Peyer's patch (tissue), 4 donors: Measurements from ENCODE around the gene CALN1. TPM values are rescaled to one million over a fixed set of nuclear protein-coding genes. Genes with fewer than 3 reads are reported as not detected.

Source experiments
- DNase-seq, 3 donors: peaks; one replicate each; pipeline ENCODE4 v3.0.0-alpha.2; 2017 to 2019
- H3K27ac ChIP-seq, 4 donors: fragments of 200-600 bp; sonication (generic); one replicate each; pipeline ENCODE4 v1.5.1; 2016 to 2019
- H3K27me3 ChIP-seq, 2 donors: fragments of 200-600 bp; sonication (generic); one replicate each; pipeline ENCODE4 v1.5.1; 2019
- H3K36me3 ChIP-seq, 3 donors: fragments of 200-600 bp; sonication (generic); one replicate each; pipeline ENCODE4 v1.5.1; 2016 to 2019
- H3K4me1 ChIP-seq, 4 donors: fragments of 200-600 bp; sonication (generic); one replicate each; pipeline ENCODE4 v1.5.1; 2016 to 2019
- H3K4me3 ChIP-seq, 4 donors: fragments of 200-600 bp; sonication (generic); 1 replicate in 3 of 4; 2 replicates in 1 of 4; pipeline ENCODE4 v1.5.1; 2016 to 2019; ENCODE audit warnings: mild to moderate bottlenecking in 1 of 4
- H3K9me3 ChIP-seq, 4 donors: fragments of 200-600 bp; sonication (generic); one replicate each; pipeline ENCODE4 v1.5.1; 2016 to 2019; ENCODE audit warnings: mild to moderate bottlenecking in 1 of 4
- CTCF ChIP-seq, 6 experiments: fragments of 450-650 bp in 4 of 6; fragments of 200-600 bp in 2 of 6; sonication (generic) in 1 of 6; IDR thresholded peaks; one replicate each; pipeline ENCODE4 v1.5.1; 2017 to 2019; ENCODE audit warnings: antibody characterized with exemption in 6 of 6, mild to moderate bottlenecking in 3 of 6, moderate library complexity in 1 of 6
- POLR2A ChIP-seq, 2 donors: fragments of 450-650 bp; IDR thresholded peaks; one replicate each; pipeline ENCODE4 v1.5.1; 2017; ENCODE audit warnings: antibody characterized with exemption in 2 of 2, mild to moderate bottlenecking in 2 of 2, moderate library complexity in 2 of 2
- total RNA-seq, 4 donors: library from RNA; depleted of rRNA; stranded (reverse); fragments of >200 nt; gene quantifications; one replicate each; pipeline ENCODE4 v1.1.0, GENCODE V29; 2016

CALN1 gene
- total RNA-seq, 4 donors from 2014 or later, result 0.13 TPM; not detected in 3

GRCh38 chr7:71783779-71784178, 628.4 kb downstream of the CALN1 start:
- peaks cover 0 to 9% (median 2%) of the 10 kb centered on the region in 4 donors for H3K9me3 ChIP-seq
- DNase-seq, result no peak
- no peak overlapping the region for H3K4me3 ChIP-seq
- TF ChIP-seq POLR2A (IDR thresholded peaks at IDR 0.05) (no peak), CTCF (IDR thresholded peaks at IDR 0.05) (no peak)
- H3K4me1 ChIP-seq, result no peaks in the 10 kb centered on the region
- H3K36me3 ChIP-seq, result no peaks in the 10 kb centered on the region
- H3K27me3 ChIP-seq, result no peaks in the 10 kb centered on the region
- H3K27ac ChIP-seq, result no peak overlapping the region

GRCh38 chr7:71782051-71782450, 630.1 kb downstream of the CALN1 start:
- no peaks in the 10 kb centered on the region for H3K9me3 ChIP-seq
- H3K4me3 ChIP-seq, result no peak overlapping the region
- H3K4me1 ChIP-seq, result no peaks in the 10 kb centered on the region
- H3K27ac ChIP-seq, result no peak overlapping the region
- H3K36me3 ChIP-seq, result no peaks in the 10 kb centered on the region
- no peak for DNase-seq
- TF ChIP-seq POLR2A (IDR thresholded peaks at IDR 0.05) (no peak), CTCF (IDR thresholded peaks at IDR 0.05) (no peak)
- no peaks in the 10 kb centered on the region for H3K27me3 ChIP-seq

DNA sequence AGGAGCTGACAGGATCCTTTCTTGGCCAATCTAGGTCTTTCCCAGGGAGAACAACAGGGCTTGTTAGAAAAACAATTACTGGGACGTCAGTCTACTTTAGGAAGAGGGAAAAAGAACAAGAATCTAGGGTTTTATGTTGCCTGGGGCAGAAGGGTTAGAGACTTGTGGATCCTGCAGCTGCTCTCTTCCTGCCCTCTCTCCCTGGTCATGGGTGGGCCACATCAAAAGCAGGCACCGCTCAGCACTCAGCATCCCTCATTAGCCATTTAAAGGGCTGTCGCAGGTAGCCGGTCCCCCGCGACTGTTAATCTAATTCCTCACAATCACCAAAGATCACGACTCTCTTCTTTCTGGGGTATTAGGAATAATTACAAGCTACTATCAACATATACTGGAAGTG, 631.9 kb downstream of the CALN1 start:
- Histone ChIP-seq H3K4me3 (no peak overlapping the region), H3K27ac (no peak overlapping the region), H3K9me3 (no peaks in the 10 kb centered on the region), H3K36me3 (no peaks in the 10 kb centered on the region), H3K4me1 (no peaks in the 10 kb centered on the region), H3K27me3 (no peaks in the 10 kb centered on the region)
- DNase-seq, result no peak
- TF ChIP-seq POLR2A (IDR thresholded peaks at IDR 0.05) (no peak), CTCF (IDR thresholded peaks at IDR 0.05) (no peak)

DNA sequence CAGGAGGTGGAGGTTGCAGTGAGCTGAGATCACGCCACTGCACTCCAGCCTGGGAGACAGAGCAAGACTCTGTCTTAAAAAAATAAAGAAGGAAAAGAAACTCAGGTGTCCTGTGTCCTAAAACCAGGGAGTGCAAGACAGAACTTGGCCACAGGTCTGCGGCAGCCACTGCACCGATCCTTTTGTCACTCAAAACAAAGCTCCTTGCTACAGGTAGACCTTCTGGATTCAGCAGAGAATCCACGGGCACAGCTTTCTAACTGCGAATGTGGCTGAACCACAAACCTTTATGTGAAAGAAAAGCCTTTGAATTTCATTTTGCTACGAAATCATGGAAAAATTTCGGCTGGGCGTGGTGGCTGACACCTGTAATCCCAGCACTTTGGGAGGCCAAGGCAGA, 634.9 kb downstream of the CALN1 start:
- no peak for TF ChIP-seq CTCF (IDR thresholded peaks at IDR 0.05)
- TF ChIP-seq POLR2A (IDR thresholded peaks at IDR 0.05), result no peak
- H3K9me3 ChIP-seq, result no peaks in the 10 kb centered on the region
- no peaks in the 10 kb centered on the region for H3K4me1 ChIP-seq
- H3K36me3 ChIP-seq, result no peaks in the 10 kb centered on the region
- H3K27ac ChIP-seq, result no peak overlapping the region
- DNase-seq, result no peak
- H3K27me3 ChIP-seq, result no peaks in the 10 kb centered on the region
- H3K4me3 ChIP-seq, result no peak overlapping the region

DNA sequence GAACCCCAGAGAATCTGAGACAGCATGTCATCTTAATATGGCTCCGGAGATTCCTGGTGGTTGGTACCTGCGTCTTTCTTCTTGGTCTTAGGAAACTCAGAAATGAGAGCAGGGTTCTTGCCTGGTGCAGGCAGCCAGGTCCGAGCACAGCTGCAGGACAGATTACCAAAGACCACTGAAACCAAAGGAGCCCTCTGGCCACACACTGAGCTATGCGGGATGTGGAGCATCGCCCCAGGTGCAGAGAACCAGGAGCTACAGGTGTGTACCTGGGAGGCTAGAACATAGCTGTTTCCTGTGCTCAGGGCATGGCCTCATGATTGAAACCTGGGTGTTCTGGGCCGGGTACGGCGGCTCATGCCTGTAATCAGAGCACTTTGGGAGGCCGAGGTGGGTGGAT, 635.4 kb downstream of the CALN1 start:
- Histone ChIP-seq H3K27me3 (no peaks in the 10 kb centered on the region), H3K36me3 (no peaks in the 10 kb centered on the region), H3K4me1 (no peaks in the 10 kb centered on the region), H3K4me3 (no peak overlapping the region), H3K9me3 (no peaks in the 10 kb centered on the region), H3K27ac (no peak overlapping the region)
- TF ChIP-seq CTCF (IDR thresholded peaks at IDR 0.05) (no peak), POLR2A (IDR thresholded peaks at IDR 0.05) (no peak)
- no peak for DNase-seq

DNA sequence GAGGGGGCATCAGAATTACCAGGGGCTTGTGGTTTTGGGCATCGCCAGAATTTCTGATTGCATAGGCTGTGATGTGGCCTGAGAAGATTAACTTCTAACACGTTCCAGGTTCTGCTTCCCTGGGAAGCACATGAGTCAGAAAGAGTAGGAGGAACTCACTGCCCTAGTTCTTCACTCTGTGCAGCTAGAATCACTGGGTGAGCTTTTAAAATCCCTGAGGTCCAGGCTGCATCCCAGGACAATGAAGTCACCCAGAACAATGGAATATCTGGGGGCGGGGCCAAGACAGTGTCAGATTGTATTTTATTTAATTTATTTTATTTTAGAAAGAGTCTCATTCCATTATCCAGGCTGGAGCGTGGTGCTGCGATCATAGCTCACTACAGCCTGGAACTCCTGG, 636.5 kb downstream of the CALN1 start:
- no peak for TF ChIP-seq POLR2A (IDR thresholded peaks at IDR 0.05)
- Histone ChIP-seq H3K27ac (no peak overlapping the region), H3K27me3 (no peaks in the 10 kb centered on the region), H3K36me3 (no peaks in the 10 kb centered on the region), H3K4me3 (no peak overlapping the region), H3K4me1 (no peaks in the 10 kb centered on the region), H3K9me3 (no peaks in the 10 kb centered on the region)
- no peak for DNase-seq
